ENCODE results near the gene PVR. TPM values are rescaled to one million over a fixed set of nuclear protein-coding genes. Genes with fewer than 3 reads are reported as not detected.

PVR gene
- total RNA-seq = 10 to 100 TPM; 27.1 to 58.5 (median 33.4) TPM

GRCh38 chr19:44643605-44644401, at the start of gene PVR:
Gene PVR, plus strand, starts transcription at chr19:44643910. Its CDS starts 187 bp downstream, at chr19:44644097.
- Histone ChIP-seq H3K4me1 (peaks cover 0 to 45% (median 9%) of the 10 kb centered on the region in 3 donors), H3K9me3 (no peaks in the 10 kb centered on the region), H3K4me3 (peak within 1 kb of the TSS; percentile 59 to 90), H3K27ac (peak within 1 kb of the TSS; percentile 30 to 93 (median 87)), H3K36me3 (peaks cover 0 to 20% of the 10 kb centered on the region in 2 donors), H3K27me3 (no peaks in the 10 kb centered on the region)
- ATAC-seq = peak; percentile 96
- no CpG with 5 or more reads among the region's 70 CpGs for WGBS, 2 donors (ENCODE audit: low coverage in 1 of 2)
- TF ChIP-seq CTCF (IDR thresholded peaks at IDR 0.05) (peak in 1 of 4 experiments; percentile 22), POLR2AphosphoS5 (IDR thresholded peaks at IDR 0.05) (peak; percentile 79), POLR2A (IDR thresholded peaks at IDR 0.05) (peak; percentile 54 to 72), EP300 (IDR thresholded peaks at IDR 0.05) (no peak)

GRCh38 chr19:44596428-44597130, 47.1 kb upstream of the PVR start:
- Histone ChIP-seq H3K27me3 (peaks cover 57% of the 10 kb centered on the region), H3K36me3 (no peaks in the 10 kb centered on the region), H3K4me1 (no peaks in the 10 kb centered on the region), H3K27ac (no peak overlapping the region), H3K9me3 (peaks cover 0 to 12% (median 0%) of the 10 kb centered on the region in 3 donors), H3K4me3 (no peak overlapping the region)
- 62 to 82% methylated on average over 6 to 8 of the region's 10 CpGs for WGBS, 2 donors (ENCODE audit: low coverage in 1 of 2)
- TF ChIP-seq EP300 (IDR thresholded peaks at IDR 0.05) (no peak), POLR2AphosphoS5 (IDR thresholded peaks at IDR 0.05) (no peak)
- ATAC-seq = no peak

- TF ChIP-seq CTCF (IDR thresholded peaks at IDR 0.05) (no peak), POLR2AphosphoS5 (IDR thresholded peaks at IDR 0.05) (no peak), EP300 (IDR thresholded peaks at IDR 0.05) (no peak), POLR2A (IDR thresholded peaks at IDR 0.05) (no peak)
- Histone ChIP-seq H3K4me1 (no peaks in the 10 kb centered on the region), H3K27ac (no peak overlapping the region), H3K9me3 (peaks cover 0 to 12% (median 0%) of the 10 kb centered on the region in 3 donors), H3K4me3 (no peak overlapping the region), H3K36me3 (no peaks in the 10 kb centered on the region), H3K27me3 (peaks cover 60% of the 10 kb centered on the region)
- ATAC-seq = no peak
- WGBS, 2 donors (ENCODE audit: low coverage in 1 of 2) = 75 to 78% methylated on average over 2 to 3 of the region's 3 CpGs
Observed at GRCh38 chr19:44597131-44597491, 46.6 kb upstream of the PVR start.

- Histone ChIP-seq H3K4me1 (no peaks in the 10 kb centered on the region), H3K9me3 (peaks cover 0 to 12% (median 0%) of the 10 kb centered on the region in 3 donors), H3K4me3 (no peak overlapping the region), H3K27me3 (peaks cover 59% of the 10 kb centered on the region), H3K27ac (no peak overlapping the region), H3K36me3 (no peaks in the 10 kb centered on the region)
- TF ChIP-seq POLR2AphosphoS5 (IDR thresholded peaks at IDR 0.05) (no peak), EP300 (IDR thresholded peaks at IDR 0.05) (no peak), CTCF (IDR thresholded peaks at IDR 0.05) (no peak), POLR2A (IDR thresholded peaks at IDR 0.05) (no peak)
- no peak for ATAC-seq
Observed at GRCh38 chr19:44598355-44598754, 45.4 kb upstream of the PVR start.

GRCh38 chr19:44598880-44599279, 44.8 kb upstream of the PVR start:
- no peak for ATAC-seq
- 27% methylated on average over 2 of the region's 3 CpGs; no CpG with 5 or more reads in 1 of the 2 donors for WGBS, 2 donors (ENCODE audit: low coverage in 1 of 2)
- TF ChIP-seq POLR2A (IDR thresholded peaks at IDR 0.05) = no peak
- no peak for TF ChIP-seq EP300 (IDR thresholded peaks at IDR 0.05)
- TF ChIP-seq POLR2AphosphoS5 (IDR thresholded peaks at IDR 0.05) = no peak
- no peak for TF ChIP-seq CTCF (IDR thresholded peaks at IDR 0.05)
- no peaks in the 10 kb centered on the region for H3K4me1 ChIP-seq
- peaks cover 0 to 12% (median 0%) of the 10 kb centered on the region in 3 donors for H3K9me3 ChIP-seq
- H3K4me3 ChIP-seq = no peak overlapping the region
- H3K27ac ChIP-seq = no peak overlapping the region
- peaks cover 64% of the 10 kb centered on the region for H3K27me3 ChIP-seq
- no peaks in the 10 kb centered on the region for H3K36me3 ChIP-seq

Data from gastroesophageal sphincter (tissue), 4 donors.